RWPE2 (cell line): Measurements from ENCODE around the gene PLVAP.
A peak's percentile ranks its signal among the peaks of the same experiment; 100 is the strongest.

ENCODE experiments used
- ATAC-seq: fragments of 200-7000 bp; cut with Tn5 transposase; 3 replicates; pipeline ENCODE4 v1.9.1; 2021; ENCODE audit warnings: low read depth
- DNase-seq: peaks from one replicate; pipeline ENCODE4 v3.0.0-alpha.2; 2020; ENCODE audit warnings: low spot score
- H3K27ac ChIP-seq: fragments of 450-650 bp; 2 replicates; pipeline ENCODE4 v1.5.1; 2017; ENCODE audit warnings: mild to moderate bottlenecking; ENCODE audit not compliant: poor library complexity, severe bottlenecking
- H3K27me3 ChIP-seq: fragments of 250-450 bp; sonication (Bioruptor Pico); 2 replicates; pipeline ENCODE4 v1.5.1; 2021; ENCODE audit warnings: mild to moderate bottlenecking, moderate library complexity; ENCODE audit not compliant: insufficient read depth, poor library complexity, severe bottlenecking
- H3K36me3 ChIP-seq: fragments of 250-450 bp; sonication (Bioruptor Pico); 2 replicates; pipeline ENCODE4 v1.5.1; 2020; ENCODE audit warnings: low read depth, mild to moderate bottlenecking, moderate library complexity
- H3K4me1 ChIP-seq: fragments of 250-450 bp; sonication (Bioruptor Pico); 2 replicates; pipeline ENCODE4 v1.5.1; 2021; ENCODE audit warnings: mild to moderate bottlenecking, moderate library complexity; ENCODE audit not compliant: insufficient read depth, poor library complexity, severe bottlenecking
- H3K4me3 ChIP-seq: fragments of 250-450 bp; sonication (Bioruptor Pico); 2 replicates; pipeline ENCODE4 v1.5.1; 2021; ENCODE audit warnings: mild to moderate bottlenecking, moderate library complexity; ENCODE audit not compliant: severe bottlenecking
- H3K9me3 ChIP-seq: fragments of 250-450 bp; sonication (Bioruptor Pico); 2 replicates; pipeline ENCODE4 v1.5.1; 2021; ENCODE audit warnings: mild to moderate bottlenecking, moderate library complexity; ENCODE audit not compliant: severe bottlenecking
- CTCF ChIP-seq: fragments of 450-650 bp; IDR thresholded peaks from one replicate; pipeline ENCODE4 v1.5.1; 2017; ENCODE audit warnings: mild to moderate bottlenecking, moderate library complexity; ENCODE audit not compliant: poor library complexity, severe bottlenecking

The PLVAP gene

GRCh38 chr19:17306285-17306714 is 70.8 kb downstream of the PLVAP start:
- Histone ChIP-seq H3K9me3 (no peaks in the 10 kb centered on the region), H3K27me3 (no peaks in the 10 kb centered on the region), H3K27ac (peak overlapping the region; percentile 73), H3K36me3 (0 out of 2 replicates have a peak, but pooled peaks cover 3% of the 10 kb centered on the region), H3K4me3 (peak overlapping the region; percentile 79), H3K4me1 (peaks cover 3% of the 10 kb centered on the region)
- no peak for TF ChIP-seq CTCF
- DNase-seq (no peak), ATAC-seq (no peak)

- Histone ChIP-seq H3K4me3 (peak within 1 kb of the TSS; percentile 79), H3K27me3 (no peaks in the 10 kb centered on the region), H3K4me1 (peaks cover 3% of the 10 kb centered on the region), H3K36me3 (0 out of 2 replicates have a peak, but pooled peaks cover 3% of the 10 kb centered on the region), H3K9me3 (no peaks in the 10 kb centered on the region), H3K27ac (peak within 1 kb of the TSS; percentile 73)
- peak; percentile 99 for DNase-seq
- TF ChIP-seq CTCF: peak; percentile 93
- peak; percentile 67 for ATAC-seq
Observed at GRCh38 chr19:17305517-17306284, 71.4 kb downstream of the PLVAP start, which contains the start of gene MRPL34. MRPL34 (plus strand) TSS chr19:17305872; CDS start chr19:17305893, 21 bp downstream.

- H3K36me3 ChIP-seq: 0 out of 2 replicates have a peak, but pooled peaks cover 3% of the 10 kb centered on the region
- DNase-seq (no peak), ATAC-seq (no peak)
- peak overlapping the region; percentile 73 for H3K27ac ChIP-seq
- no peak for TF ChIP-seq CTCF
- no peaks in the 10 kb centered on the region for H3K27me3 ChIP-seq
- peaks cover 3% of the 10 kb centered on the region for H3K4me1 ChIP-seq
- H3K4me3 ChIP-seq: no peak overlapping the region
- H3K9me3 ChIP-seq: no peaks in the 10 kb centered on the region
Observed at GRCh38 chr19:17305216-17305516, 72.0 kb downstream of the PLVAP start.

- H3K27ac ChIP-seq: peak overlapping the region; percentile 73
- 0 out of 2 replicates have a peak, but pooled peaks cover 3% of the 10 kb centered on the region for H3K36me3 ChIP-seq
- H3K9me3 ChIP-seq: no peaks in the 10 kb centered on the region
- DNase-seq (no peak), ATAC-seq (no peak)
- peaks cover 3% of the 10 kb centered on the region for H3K4me1 ChIP-seq
- no peak overlapping the region for H3K4me3 ChIP-seq
- no peak for TF ChIP-seq CTCF
- H3K27me3 ChIP-seq: no peaks in the 10 kb centered on the region
Observed at GRCh38 chr19:17304386-17305215, 72.5 kb downstream of the PLVAP start.
